GM11168 (cell line): Measurements from ENCODE around the gene EFL1.

ENCODE experiments used
- in situ Hi-C: fragments of 300-500 bp; cut with MboI; formaldehyde crosslinking; loops from one replicate; pipeline ENCODE4 v1.12.0; 2022; ENCODE audit warnings: low sequenced_read_pairs; ENCODE audit not compliant: unreplicated experiment

EFL1 gene

DNA sequence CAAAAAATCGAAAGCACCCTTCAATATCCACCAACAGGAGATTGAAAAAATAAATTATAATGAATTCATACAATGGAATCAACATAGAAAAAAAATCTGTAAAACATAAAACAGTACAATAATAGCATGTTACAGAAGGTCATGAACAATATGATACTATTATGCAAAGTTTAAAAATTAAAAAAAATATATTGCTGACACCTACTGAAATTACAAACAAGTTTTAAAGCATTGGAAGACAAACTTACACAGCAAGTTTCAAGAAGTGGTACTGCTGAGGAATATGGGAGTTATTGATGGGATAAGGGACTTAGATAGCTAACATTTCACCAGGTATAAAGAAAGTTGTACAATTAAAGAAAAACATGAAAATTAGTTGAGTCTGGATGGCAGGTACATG lies 89.4 kb downstream of the EFL1 start:
- in situ Hi-C loops, result no loop called here

DNA sequence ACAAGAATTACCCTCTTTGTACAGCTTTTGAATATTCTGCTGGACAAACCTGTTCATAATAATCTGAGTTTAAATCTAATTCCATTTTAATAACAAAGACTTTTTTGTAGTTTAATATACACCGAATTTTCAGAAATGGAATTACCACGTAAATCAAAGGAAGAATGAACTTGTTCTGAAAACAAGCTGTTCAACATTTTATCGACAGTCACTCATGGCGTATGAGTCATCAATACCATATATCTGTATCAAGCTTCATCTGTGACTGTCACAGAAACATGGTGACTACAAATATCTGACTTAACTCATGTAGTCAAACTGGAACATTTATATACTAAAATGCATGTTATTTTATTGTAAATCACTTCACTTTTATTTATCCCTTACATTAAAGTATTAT lies 90.0 kb downstream of the EFL1 start:
- in situ Hi-C loops, result no loop called here

DNA sequence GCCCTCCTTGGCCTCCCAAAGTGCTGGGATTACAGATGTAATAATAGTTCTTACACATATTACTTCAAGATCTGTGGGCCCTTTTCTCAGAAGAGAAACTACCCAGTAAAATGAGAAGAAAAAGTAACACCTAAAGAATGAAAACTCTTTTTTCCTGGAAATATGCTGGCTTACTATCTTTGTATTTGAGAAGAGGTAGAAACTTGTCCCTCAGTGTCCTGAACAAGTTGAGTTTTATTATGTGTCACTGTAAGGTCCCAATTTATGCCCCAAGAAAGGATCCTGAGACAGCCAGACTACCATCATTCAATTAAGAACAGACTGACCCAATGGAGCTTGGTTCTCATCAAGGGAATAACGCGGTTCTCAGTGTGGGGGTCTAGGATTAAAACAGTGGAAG lies 93.8 kb downstream of the EFL1 start:
- in situ Hi-C loops, result no loop called here

DNA sequence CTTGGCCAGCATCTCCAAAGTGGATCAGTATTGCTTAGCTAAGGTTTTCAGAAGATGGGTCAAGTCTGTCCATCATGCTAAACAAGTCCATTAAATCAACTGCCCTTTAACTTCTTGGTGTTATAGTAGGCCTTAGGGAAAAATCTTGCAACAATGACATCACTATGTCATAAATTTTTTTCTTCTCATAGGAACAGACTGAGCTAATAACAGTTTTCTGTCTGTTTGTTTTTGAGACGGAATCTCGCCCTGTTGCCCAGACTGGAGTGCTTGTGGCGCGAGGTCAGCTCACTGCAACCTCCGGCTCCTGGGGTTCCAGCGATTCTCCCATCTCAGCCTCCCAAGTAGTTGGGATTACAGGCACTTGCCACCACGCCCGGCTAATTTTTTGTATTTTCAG lies 94.2 kb downstream of the EFL1 start:
- in situ Hi-C loops, result no loop called here

DNA sequence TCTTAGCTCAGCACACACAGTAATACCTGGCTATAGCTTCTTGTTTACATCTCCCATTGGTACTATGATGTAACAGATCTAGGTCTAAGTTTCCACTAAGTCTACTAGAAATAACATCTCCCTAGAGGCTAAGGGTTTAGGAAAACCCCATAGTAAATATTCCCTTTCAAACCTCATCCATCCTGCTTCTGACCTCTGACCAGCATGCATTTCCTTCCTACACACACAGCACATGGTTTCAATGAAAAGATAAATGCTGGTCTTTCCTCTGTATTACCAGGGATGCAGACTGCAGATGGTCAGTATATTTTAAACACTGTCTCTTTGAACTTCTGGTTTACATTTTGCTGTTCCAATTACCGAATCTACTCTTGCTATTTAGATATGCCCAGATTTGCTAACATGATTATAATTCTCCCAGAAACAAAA lies 96.6 kb downstream of the EFL1 start:
- in situ Hi-C loops, result no loop called here

DNA sequence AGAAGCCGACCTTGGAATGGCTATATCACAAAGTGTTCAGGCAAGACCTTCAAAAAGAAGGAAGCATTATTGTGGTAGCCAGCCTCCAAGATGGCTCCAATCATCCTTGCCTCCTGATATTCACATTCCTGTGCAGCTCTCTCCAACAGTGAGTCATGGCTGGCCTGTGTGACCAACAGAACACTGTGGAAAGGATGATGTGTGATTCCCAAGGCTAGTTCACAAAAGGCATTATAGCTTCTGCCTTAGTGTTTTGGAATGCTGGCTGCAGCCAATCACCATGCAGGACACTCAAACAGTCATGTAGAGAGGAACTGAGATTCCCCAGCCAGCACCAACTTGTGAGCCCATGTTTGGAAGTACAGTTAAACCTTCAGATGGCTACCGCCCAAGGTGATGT lies 102.6 kb downstream of the EFL1 start:
- in situ Hi-C loops, result no loop called here

DNA sequence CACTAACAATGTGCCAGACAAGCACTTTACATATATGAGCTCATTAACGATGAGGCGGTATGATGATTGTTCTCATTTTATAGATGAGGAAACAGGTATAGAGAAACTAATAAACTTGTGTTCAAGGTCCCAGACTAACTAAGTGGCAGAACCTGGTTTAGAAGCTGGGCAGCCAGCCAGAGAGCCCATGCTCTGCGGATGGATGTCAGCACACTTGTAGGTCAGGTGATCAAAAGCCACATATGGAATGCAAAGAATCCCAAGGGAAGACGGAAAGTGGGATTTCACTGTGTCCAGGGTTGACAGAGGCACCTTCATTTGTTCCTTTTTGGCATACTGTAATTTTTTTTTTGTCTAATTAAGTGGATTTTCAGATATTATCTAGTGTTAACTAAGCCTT lies 103.7 kb downstream of the EFL1 start:
- in situ Hi-C loops, result no loop called here

DNA sequence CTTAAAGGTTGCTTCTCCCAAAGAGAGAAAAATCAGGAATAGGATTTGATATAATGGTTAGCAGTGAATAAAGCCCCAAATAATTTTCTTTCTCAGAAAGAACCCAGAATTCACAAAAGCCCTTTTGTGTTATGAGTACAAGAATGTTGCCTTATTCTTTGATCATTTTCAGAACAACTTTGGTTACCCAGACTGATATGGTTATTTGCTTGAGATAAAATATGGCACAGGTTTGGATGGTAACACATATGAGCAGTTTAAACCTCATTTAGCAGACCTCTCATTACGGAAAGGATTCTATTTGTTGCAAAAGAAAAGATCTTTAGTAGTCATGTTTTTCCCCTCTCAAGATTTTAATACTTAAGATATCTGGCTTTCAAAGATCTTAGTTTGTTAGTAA lies 111.9 kb downstream of the EFL1 start:
- in situ Hi-C loops, result no loop called here

DNA sequence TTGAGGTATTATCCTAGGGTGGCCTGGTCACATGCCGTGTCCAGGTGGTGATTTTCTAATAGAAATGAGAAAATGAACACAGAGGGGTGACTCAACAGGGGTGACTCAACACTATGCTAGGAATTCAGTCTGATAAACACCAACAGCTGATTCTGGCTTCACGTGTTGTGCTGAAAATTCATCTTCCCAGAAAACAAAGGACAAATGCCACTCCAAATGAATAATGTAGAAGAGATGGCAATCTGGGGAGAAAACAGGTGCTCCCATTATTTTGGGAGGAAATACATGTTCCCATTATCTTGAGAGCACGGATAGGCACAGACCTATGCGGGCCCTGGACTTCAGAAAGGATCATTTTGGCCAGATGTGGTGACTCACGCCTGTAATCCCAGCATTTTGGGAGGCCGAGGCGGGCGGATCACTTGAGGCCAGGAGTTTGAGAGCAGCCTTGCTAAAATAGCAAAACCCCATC lies 115.5 kb downstream of the EFL1 start:
- in situ Hi-C loops, result no loop called here

DNA sequence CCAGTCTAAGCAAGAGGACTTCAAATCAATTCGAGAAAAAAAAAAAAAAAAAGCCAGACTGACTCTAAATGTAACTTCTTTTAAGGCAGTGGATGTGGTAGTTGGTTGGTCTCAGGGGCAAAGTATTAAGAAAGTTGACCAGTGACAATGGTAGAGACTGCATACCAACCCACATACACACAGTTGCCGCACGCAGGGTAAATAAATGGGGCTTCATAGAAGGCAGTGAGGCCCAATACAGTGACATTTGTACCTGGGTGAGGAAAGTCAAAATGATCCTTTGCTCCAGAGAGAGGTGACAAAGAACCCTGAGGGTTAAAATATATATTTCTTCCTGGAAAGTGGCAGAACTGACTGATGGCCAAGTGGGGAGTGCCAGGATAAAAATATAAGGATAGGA lies 116.0 kb downstream of the EFL1 start:
- in situ Hi-C loops, result no loop called here

DNA sequence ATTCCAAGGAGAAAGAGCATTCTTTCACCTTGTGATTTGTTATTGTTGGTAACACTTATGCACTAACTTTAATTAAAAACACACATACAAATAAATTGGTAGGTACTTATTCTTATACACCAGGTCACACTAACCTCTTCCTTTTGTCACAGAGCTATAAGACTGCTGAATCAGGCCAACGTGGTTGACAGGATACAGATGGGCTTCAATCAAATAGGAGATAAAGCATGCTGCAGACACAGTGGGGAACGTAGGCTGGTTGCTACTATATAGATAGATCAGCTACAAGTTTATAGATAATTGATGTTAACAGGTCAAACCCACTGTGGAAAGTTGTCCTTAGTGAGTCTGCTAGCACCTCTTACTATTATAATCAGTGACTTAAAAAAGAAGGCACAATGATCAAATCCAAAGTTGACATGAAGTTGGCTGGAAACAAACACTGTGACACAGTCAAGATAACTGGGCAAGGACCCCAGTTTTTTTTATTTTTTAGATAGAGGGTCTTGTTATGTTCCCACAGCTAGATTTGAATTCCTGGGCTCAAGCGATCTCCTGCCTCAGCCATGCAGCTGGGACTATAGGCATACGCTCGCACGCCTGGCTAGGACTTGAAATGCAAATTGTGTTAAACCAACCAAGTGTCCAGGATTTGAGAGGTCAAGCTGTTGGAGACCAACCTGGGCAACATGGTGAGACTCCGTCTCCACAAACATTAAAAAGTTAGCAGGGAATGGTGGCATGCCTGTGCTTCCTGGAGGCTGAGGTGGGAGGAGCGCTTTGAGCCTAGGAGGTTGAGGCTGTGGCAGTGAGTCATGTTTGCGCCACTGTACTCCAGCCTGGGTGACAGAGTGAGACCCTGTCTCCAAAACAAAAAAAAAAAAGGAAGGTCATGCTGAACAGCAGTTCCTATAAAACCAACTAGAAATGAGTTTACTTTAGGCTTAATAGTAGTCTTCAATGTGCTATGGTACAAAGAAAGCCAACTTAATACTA lies 118.8 kb downstream of the EFL1 start:
- in situ Hi-C loops, result no loop called here

DNA sequence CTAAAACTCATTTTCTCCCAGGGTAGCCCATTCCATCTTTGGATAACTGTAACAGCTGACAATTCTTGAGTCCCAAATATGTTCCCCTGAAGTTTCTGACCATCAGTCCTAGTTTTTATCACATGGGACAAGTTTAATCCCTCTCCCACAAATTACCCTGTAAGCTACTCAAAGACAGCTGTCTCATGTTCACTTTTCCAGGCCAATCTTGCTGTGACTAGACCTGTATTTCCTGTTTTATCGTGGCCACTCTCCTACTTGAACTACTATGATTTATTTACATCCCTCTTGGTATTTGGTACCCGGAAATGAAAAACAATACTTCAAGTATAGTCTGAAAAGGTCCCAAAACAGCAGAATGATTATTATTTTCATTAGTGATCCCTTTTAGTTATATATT lies 121.6 kb downstream of the EFL1 start:
- in situ Hi-C loops, result no loop called here

DNA sequence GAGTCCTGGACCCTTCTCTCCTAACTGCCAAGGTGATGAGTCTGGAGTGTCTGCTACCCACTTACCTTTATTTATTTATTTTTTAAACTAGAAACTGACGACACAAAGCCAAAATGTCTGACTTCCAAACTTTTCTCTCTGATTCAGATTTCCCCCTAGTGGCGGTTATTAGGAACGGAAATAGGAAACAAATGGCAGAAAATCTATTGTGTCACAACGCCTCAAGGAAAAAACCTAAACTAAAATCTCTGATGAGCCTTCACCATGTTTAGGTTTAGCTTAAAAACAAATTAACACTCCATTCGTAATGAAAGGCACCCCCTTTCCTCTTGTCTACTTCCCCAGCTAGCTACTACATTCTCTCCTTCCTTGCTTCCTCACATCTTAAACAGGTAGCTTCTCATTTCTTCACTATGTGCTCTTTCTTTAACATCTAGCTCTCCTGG lies 122.7 kb downstream of the EFL1 start:
- in situ Hi-C loops, result no loop called here

DNA sequence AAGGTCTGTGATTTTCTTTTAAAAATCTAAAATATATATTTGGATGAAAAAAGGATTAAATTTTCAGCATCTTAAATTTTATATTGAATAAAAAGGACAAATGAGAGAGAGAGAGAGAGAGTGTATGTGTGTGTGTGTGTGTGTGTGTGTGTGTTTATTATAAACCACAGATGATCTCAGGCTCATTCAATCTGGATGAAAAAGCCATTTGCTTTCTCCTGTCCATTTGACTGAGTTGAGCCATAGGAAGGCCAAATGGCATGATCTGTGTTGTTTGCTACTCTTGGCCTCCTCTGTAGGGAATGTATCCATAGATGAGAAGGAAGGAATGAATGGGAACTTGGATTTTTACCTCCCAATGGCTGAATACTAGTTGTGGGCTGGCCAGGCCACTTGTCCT lies 124.2 kb downstream of the EFL1 start:
- in situ Hi-C loops, result no loop called here

DNA sequence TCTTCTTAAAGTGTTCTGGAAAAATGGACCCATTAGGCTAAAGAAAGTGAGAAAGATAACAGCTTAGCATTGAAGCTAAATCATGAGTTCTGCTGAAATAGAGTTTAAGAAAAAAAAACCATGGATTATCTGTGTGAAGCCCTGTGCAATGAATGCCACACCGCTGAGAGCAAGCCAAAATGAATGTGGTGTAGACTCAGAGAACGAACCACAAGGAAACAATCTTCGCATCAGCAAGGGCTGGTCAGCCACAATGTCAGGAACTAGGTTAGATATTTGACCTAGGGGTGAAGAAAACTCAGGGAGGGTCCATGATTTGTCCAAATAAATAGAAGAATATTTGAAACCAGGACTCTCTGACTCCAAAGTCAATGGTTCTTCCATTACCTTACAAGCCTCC lies 125.3 kb downstream of the EFL1 start:
- in situ Hi-C loops, result no loop called here

DNA sequence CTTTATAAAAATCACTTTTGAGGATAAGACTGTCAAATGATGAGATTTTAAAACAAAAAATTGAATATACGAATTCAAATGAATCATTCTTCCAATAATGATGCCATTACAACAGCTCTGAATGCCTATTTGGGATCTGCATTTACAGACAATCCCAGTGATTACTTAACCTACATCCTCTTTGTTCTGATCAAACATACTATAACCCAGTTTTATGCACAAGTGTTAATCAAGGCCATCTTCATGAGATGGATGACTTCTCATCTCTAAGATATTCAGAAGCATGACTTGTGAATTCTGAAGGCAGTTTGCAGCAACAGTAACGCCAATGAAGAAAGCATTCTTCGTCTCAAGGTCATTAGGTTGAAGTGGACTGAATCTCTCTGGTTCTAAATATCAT lies 126.4 kb downstream of the EFL1 start:
- in situ Hi-C loops, result no loop called here

DNA sequence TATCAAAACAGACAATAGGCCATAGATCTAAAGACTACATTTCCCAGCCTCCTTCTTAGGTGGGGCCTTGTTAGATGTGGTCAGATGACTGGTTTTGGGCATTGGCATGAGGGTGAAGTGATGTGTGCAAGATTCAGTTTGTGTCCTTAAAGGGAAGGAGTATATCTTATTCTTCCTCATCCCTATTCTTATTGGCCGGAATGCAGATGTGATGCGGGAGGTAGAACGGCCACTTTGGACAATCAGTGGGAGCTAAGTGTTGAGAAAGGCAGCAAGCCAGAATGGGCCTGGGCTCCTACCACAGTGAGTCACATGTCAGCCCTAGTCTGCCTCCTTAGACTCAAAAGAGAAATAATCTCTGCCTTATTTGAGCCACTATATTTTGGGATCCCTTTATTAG lies 126.9 kb downstream of the EFL1 start:
- in situ Hi-C loops, result no loop called here

DNA sequence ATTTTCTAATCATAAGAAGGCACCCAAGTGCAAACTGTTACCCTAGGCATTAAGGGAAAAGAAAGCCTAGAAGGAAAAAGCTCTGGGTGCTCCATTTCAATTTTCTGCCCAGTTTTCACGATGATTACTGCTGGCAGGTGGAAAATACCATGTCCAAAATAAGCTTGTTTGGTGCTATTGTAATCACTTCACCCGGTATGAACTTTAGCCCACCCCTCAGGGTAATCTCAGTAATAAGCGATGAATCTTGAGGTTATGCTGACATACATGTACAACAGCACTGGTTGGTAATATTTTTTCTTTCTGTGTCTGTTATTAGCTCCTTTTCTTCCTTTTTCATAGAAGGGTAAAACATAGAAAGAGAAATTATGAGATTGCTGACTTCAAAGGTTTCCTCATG lies 128.1 kb downstream of the EFL1 start:
- in situ Hi-C loops, result no loop called here

DNA sequence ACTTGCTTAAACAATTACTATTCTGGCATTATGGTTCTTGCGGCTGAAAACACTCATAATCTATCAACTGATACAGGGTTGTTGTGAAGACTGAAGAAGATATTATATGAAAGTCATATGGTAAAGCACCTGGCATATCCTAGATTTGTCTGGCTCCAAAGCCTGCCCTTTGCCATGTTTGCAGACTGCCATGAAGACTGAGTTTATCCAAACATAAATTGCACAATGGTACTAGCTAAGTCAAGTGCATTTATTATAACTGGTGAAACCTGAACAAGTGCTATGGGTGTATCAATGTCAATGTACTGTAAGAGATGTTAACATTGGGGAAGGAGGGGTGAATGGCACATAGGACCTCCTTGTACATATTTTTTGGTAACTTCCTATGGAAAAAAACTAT lies 129.3 kb downstream of the EFL1 start:
- in situ Hi-C loops, result no loop called here

DNA sequence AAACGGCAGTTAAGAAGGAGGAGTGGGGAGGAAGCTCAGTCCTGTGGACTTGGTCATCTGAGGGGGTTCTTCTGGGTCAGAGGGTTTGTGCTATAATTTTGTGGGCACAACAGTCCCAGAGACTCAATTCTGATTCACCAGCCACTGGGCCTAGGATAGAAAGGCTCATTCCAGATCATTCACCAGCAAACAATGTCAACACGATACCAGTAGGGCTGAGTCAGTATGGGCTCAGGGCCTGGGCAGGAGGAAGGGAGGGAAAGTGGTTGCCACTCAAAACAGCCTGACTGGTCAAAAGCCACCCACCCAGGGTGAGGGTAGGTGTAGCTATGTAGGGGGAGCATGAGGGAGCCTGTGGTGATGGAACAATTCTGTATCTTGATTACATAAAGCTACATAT lies 129.8 kb downstream of the EFL1 start:
- in situ Hi-C loops, result no loop called here

DNA sequence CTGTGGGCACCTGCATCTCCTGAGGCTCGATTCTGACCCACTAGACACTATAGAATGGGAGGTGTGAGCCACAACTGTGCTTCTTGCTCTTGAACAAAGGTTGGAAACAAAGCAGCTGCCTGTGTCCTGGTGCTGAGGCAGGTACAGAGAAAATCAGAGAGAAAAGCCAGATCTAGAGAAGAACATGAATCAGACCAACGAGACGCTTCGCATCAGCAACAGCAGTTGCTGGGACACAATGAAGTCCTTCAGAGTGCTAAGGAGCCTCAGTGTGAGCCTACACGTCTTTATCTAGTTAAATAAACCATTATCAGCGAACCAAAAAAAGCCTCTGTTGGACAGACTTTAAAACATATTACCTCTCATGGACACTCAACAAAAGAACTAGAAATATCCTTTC lies 130.4 kb downstream of the EFL1 start:
- in situ Hi-C loops, result no loop called here

DNA sequence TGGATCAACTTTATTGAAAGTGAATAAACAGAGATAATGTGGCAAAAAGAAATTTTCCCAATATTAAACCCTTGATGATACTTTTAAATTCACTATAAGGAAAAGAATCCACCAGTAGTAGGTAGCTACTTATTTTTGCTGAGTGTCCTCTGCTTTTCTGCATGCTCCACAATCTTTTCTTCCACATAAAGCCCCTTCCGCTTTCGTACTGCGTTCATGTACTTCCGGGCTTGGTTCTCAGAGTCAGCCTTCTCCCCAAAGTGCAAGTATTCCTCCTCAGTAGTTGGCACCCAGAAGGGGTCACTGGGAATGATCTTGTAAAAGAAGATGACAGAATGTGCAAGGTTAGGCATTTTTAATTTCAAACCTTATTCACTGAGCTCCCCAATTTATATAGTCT lies 132.3 kb downstream of the EFL1 start:
- in situ Hi-C loops, result no loop called here
